ENCODE data around the gene FUOM.
"Not testable (repeated sequence)": the region's sequence is repeated elsewhere in the genome, so short reads cannot be mapped to it uniquely, and the experiment has no call there.

Gene FUOM

DNA sequence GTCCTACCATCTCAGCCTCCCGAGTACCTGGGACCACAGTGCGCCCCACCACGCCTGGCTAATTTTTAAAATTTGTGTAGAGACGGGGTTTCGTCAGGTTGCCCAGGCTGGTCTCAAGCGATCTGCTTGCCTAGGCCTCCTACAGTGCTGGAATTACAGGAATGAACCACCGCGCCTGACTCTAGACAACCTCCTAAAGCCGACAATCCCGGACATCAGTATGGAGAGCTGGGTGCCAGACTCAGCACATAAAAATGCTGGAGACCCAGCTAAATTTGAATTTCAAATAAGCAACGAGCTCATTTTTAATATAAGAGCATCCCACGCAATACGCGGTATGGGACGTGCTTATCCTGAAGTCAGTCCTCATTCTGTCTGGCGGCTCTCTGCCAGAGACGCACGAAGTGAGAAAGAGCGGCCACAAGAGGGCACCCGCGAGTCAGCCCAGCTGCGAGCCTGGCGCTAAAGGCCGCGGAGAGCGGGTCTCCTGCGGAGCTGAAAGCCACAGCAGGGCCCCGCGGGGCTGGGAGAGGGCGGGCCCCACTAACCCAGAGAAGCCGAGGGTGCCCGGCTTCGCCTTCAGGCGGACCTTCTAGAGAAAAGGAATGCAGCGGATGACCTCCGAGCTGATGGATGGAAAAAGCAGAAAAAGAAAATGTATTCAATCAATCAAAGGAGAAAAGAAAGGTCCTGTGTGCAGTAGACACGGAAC lies 28.2 kb downstream of the FUOM start:
- DNase-seq (ENCODE audit: low read depth), result peak; percentile 88

DNA sequence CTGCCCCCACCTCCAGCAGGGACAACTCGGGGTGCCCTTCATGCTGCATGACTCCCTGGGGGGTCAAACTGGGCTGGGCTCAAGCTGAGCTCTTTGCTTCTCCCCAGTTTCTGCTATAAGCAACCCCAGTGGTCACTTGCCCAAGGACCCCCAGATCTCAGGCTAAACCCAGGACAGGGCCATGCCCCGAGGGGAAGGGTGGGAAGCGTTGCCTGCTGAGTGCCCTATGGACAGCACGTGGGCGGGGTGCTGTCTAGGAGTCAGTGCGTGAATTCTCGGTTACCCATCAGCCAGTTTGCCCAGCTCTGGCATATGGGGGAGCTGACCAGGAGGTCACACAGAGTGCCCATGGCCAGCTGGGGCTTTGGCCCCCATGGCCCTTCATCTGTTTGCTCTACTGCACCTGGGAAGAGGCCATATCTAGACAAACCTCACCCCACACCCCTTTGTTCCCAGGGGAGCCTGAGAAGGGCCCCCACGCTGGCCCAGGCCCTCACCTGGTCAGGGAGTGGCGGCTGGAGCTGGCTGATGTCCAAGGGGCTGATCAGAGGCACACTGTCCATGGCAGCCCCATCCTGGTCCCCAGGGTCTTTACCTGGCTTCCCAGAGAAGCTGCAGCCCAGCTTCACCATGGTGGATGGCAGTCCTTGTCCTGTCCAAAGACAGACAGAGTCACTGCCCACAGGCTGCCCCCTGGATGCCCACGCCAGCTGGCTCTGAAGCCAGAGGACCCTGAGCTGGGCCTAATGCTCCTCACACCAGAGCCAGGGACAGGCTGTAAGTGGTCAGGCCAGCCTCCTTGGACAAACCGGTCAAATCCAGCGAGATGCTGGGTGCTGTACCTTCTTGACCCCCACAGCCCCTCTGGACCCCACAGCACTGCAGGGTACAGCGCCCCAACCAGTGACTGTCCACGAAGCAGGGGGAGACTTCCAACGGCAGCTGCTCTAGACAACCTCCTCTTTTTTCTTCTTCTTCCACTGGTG lies 29.2 kb downstream of the FUOM start:
- DNase-seq (ENCODE audit: low read depth), result no peak

DNA sequence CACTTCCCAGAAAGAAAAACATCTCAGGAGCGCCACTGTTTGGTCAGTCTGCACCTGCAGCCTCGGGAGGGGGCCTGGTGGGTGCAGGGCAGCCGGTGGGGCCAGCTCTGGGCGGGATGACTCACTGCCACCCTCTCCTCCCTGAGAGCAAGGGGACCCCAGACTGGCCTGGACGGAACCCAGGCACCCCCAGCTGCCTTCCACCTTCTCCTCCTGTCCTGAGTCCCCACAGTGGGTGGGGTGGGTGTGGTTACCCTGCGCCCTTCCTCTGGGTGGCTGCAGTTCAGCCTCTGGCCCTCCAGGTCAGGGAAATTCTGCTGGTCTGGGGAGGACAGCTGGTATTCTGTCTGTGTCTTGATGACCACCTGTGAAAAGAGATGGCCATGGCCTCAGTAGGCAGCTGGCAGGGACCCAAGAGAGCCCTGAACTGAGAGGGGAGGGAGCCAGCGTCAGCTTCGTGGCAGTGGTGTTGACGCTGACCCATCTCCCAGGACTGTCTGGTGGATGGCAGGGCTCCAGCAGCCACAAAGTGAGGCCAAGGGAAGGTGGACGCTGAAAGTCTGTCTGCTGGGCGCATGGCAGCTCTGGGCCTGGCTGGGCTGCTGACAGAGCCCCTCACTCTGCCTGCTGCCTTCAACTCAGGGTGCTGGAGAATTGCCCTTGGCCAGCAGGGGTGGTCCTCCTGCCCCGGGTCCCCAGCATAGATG lies 30.0 kb downstream of the FUOM start:
- DNase-seq (ENCODE audit: low read depth), result no peak

DNA sequence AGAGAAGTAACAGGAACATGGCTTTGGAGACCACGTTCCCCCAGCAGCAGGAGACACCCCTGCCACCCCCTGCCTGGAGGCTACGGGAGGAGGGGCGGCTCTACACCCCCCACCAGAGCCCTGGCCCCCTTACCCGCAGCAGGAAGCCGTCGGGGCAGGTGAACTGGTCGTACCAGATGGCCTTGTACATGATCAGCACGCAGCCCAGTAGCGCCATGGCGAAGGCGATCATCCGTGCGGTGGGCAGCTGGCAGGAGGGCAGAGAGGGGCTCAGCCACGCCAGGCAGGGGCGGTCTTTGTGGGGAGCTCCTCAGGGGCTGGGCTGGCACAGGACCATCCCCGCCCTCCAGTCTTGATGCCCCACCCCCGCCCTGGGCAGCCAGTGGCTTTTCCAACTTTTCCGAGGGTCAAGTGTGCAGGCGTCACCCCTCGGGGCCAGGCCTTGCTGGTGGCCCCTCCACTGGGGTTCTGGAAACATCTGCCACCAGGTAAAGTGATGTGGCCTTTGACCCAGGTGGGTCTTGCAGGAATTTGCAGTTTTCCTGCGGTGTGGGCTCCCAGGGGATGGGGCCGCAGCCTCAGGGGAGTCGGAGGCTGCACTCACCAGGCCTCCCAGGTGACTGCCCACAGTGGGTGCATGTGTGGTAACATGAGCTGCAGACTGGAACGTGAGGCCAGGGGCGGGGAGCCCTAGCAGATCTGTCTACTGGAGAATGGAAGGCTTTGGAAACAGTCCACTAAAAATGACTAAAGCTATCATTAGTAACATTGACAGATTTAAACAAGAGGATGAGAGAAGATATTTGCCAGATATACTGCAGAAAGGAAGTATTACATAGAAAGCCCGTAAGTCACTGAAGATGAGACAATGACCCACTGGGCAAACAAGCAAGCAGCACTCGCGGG lies 30.8 kb downstream of the FUOM start:
- DNase-seq (ENCODE audit: low read depth), result no peak

GRCh38 chr10:133326223-133326551 lies 31.6 kb downstream of the FUOM start:
- no peak for DNase-seq (ENCODE audit: low read depth)

GRCh38 chr10:133325440-133326222 lies 32.2 kb downstream of the FUOM start:
- no peak for DNase-seq (ENCODE audit: low read depth)

- DNase-seq (ENCODE audit: low read depth), result no peak
Observed at GRCh38 chr10:133324857-133325260, 33.0 kb downstream of the FUOM start.

GRCh38 chr10:133324198-133324792 lies 33.5 kb downstream of the FUOM start:
- DNase-seq (ENCODE audit: low read depth), result peak; percentile 53

DNA sequence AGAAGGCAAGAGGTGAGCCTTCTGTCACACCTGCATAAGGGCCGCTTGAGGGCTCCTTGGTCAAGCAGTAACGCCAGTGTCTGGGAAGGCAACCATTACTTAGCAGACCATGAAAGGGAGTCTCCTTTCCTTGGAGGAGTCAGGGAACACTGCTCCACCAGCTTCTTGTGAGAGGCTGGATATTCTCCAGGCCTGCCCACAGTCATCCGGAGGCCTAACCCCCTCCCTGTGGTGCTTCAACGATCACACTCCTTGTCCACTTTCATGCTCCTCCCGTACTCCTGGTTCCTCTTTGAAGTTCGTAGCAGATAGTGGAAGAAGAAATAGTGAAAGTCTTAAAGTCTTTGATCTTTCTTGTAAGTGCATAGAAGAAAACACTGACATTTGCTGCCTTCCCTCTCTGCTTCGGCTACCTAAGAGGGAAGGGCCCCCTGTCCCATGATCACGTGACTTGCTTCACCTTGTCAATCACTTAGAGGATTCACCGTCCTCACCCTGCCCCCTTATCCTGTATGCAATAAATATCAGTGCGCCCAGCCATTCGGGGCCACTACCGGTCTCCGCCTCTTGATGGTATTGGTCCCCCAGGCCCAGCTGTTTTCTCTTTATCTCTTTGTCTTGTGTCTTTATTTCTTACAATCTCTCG lies 35.6 kb downstream of the FUOM start:
- DNase-seq (ENCODE audit: low read depth), result not testable (repeated sequence)

GRCh38 chr10:133320852-133321422 lies 36.9 kb downstream of the FUOM start:
- not testable (repeated sequence) for DNase-seq (ENCODE audit: low read depth)

DNA sequence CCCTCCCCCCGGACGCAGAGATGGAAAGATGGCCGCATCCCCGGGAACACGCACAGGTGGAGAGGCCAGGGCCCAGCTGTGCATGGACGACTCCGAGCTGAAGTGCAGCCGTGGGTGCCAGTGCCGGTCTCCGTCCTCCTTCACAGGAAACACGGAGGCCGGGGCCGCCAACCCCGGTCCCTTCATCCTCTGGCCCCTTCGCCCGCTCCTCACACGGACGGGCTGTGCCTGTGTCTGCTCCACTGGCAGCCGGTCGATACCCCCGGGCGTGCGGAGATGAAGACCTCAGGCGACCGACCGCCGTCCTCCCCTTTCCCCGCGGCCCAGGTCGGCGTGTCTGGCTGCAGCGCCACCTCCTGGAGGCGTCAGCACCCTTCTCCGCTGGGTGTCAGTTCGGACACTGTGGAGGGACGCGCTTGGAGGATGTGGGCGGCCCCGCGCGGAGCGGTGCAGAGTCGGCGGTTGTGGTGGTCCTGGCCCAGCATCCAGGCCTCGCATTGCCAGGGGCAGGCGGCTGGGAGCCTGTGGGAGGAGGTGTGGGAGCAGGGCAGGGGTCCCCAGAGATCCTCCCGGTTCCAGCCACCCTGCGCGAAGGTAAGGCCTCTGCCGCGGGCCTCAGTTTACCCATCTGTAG lies 39.2 kb downstream of the FUOM start:
- peak; percentile 70 for DNase-seq (ENCODE audit: low read depth)

GRCh38 chr10:133316732-133317131 lies 41.1 kb downstream of the FUOM start:
- no peak for DNase-seq (ENCODE audit: low read depth)

DNA sequence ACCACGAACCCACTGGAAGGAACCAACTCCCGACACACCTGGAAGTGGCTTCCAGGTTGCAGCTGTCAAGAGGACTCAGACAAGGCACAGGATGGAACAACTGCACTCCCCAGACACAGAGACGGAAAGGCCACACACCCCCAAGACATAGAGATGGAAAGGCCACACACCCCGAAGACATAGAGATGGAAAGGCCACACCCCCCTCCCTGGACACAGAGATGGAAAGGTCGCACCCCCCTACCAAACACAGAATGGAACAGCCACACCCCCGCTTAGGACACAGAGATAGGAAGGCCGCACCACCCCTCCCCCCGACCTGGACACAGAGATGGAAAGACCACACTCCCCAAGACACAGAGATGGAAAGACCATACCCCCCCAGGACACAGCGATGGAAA lies 41.6 kb downstream of the FUOM start:
- no peak for DNase-seq (ENCODE audit: low read depth)

- peak; percentile 31 for DNase-seq (ENCODE audit: low read depth)
Observed at GRCh38 chr10:133315847-133316246, 42.0 kb downstream of the FUOM start.

- DNase-seq (ENCODE audit: low read depth), result no peak
Observed at GRCh38 chr10:133314911-133315310, 42.9 kb downstream of the FUOM start.

GRCh38 chr10:133313192-133313591 lies 44.6 kb downstream of the FUOM start:
- no peak for DNase-seq (ENCODE audit: low read depth)

DNA sequence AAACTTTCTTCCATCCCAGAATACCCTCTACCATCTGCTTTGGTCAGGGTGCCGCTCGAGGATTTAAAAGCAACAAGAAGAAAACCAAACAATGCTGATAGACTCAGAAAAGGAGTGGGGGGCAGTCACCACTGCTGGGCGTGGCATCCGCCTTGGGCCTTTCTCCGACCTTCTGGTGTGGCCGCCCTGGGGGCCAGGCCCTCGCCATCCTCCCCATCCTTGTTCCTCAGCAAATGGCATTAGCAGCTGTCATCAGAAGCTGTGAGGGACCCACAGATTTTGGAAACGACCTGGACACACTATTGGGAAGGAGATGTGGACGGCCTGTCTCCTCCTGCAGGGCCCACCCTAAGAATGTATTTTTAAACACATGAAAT lies 45.1 kb downstream of the FUOM start:
- DNase-seq (ENCODE audit: low read depth), result no peak

GRCh38 chr10:133312016-133312768 lies 45.6 kb downstream of the FUOM start:
- DNase-seq (ENCODE audit: low read depth), result no peak

Data from ELR (cell line).